ENCODE measurements around the gene LGALS7. TPM values are rescaled to one million over a fixed set of nuclear protein-coding genes. Genes with fewer than 3 reads are reported as not detected.

The LGALS7 gene
- total RNA-seq, 4 donors from 2014 or later: not detected

- H3K9me3 ChIP-seq: no peaks in the 10 kb centered on the region
- TF ChIP-seq, protein P1, sequence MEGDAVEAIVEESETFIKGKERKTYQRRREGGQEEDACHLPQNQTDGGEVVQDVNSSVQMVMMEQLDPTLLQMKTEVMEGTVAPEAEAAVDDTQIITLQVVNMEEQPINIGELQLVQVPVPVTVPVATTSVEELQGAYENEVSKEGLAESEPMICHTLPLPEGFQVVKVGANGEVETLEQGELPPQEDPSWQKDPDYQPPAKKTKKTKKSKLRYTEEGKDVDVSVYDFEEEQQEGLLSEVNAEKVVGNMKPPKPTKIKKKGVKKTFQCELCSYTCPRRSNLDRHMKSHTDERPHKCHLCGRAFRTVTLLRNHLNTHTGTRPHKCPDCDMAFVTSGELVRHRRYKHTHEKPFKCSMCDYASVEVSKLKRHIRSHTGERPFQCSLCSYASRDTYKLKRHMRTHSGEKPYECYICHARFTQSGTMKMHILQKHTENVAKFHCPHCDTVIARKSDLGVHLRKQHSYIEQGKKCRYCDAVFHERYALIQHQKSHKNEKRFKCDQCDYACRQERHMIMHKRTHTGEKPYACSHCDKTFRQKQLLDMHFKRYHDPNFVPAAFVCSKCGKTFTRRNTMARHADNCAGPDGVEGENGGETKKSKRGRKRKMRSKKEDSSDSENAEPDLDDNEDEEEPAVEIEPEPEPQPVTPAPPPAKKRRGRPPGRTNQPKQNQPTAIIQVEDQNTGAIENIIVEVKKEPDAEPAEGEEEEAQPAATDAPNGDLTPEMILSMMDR (IDR thresholded peaks at IDR 0.05): no peak
- no peak for TF ChIP-seq EP300 (IDR thresholded peaks at IDR 0.05)
- TF ChIP-seq POLR2A (IDR thresholded peaks at IDR 0.05; ENCODE audit: low read depth): no peak
- no peak for TF ChIP-seq POLR2AphosphoS5 (IDR thresholded peaks at IDR 0.05)
- WGBS: 91% methylated on average over 12 of the region's 17 CpGs
- peaks cover 66 to 99% (median 93%) of the 10 kb centered on the region in 4 donors for H3K36me3 ChIP-seq
- no peak for DNase-seq (ENCODE audit: extremely low spot score)
- peaks cover 43 to 68% (median 49%) of the 10 kb centered on the region in 4 donors for H3K4me1 ChIP-seq
- peak overlapping the region; percentile 54 to 72 (median 62) for H3K27ac ChIP-seq (replicated peaks in 1 of 4)
- H3K27me3 ChIP-seq: no peaks in the 10 kb centered on the region
- H3K4me3 ChIP-seq: no peak overlapping the region
- intact Hi-C loops (cut with DNase I): no loop called here
These were observed 45.9 kb downstream of the LGALS7 start for GRCh38 chr19:38727306-38727867.

DNA sequence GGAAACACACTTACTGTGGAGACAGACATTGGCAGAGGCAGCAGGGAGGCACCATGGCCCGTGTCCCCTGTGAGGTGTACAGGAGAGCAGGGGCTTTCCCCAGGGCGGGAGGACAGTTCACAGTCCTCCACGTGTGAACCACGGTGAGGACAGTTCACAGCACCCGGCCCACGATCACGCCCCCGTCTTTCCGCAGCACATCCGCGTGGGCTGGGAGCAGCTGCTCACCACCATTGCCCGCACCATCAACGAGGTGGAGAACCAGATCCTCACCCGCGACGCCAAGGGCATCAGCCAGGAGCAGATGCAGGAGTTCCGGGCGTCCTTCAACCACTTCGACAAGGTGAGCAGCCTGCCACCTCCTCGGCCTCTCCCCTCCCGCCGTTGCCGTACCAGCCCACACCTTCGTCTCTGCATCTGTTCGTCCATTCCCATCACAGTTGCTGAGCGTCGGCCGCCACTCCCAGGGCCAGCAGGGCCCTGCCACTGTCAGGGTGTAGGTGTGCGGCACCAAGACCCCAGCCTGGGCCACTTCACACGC is 46.5 kb downstream of the LGALS7 start:
- H3K4me1 ChIP-seq: peaks cover 47 to 69% (median 51%) of the 10 kb centered on the region in 4 donors
- intact Hi-C loops (cut with DNase I): no loop called here

GRCh38 chr19:38726284-38726673 is 47.0 kb downstream of the LGALS7 start:
- WGBS: 87% methylated on average over 6 of the region's 6 CpGs
- Histone ChIP-seq H3K4me1 (peaks cover 49 to 68% (median 54%) of the 10 kb centered on the region in 4 donors), H3K4me3 (no peak overlapping the region), H3K27me3 (no peaks in the 10 kb centered on the region), H3K27ac (replicated peaks in 1 of 4) (peak overlapping the region in 3 of 4 donors; percentile 54 to 72 (median 56)), H3K36me3 (peaks cover 77 to 99% (median 97%) of the 10 kb centered on the region in 4 donors), H3K9me3 (no peaks in the 10 kb centered on the region)
- no peak for DNase-seq (ENCODE audit: extremely low spot score)
- TF ChIP-seq EP300 (IDR thresholded peaks at IDR 0.05) (no peak), POLR2A (IDR thresholded peaks at IDR 0.05; ENCODE audit: low read depth) (no peak), POLR2AphosphoS5 (IDR thresholded peaks at IDR 0.05) (no peak)
- TF ChIP-seq, protein P1 (IDR thresholded peaks at IDR 0.05): no peak
- intact Hi-C loops (cut with DNase I): no loop called here

More for the DNA sequence above, 46.5 kb downstream of the LGALS7 start:
- H3K9me3 ChIP-seq: no peaks in the 10 kb centered on the region
- 89% methylated on average over 7 of the region's 30 CpGs for WGBS
- H3K4me3 ChIP-seq: no peak overlapping the region
- no peak for DNase-seq (ENCODE audit: extremely low spot score)
- H3K36me3 ChIP-seq: peaks cover 72 to 99% (median 97%) of the 10 kb centered on the region in 4 donors
- TF ChIP-seq POLR2AphosphoS5 (IDR thresholded peaks at IDR 0.05): no peak
- no peak for TF ChIP-seq EP300 (IDR thresholded peaks at IDR 0.05)
- TF ChIP-seq, protein P1 (IDR thresholded peaks at IDR 0.05): no peak
- no peak for TF ChIP-seq POLR2A (IDR thresholded peaks at IDR 0.05; ENCODE audit: low read depth)
- no peaks in the 10 kb centered on the region for H3K27me3 ChIP-seq
- peak overlapping the region; percentile 54 to 72 (median 62) for H3K27ac ChIP-seq (replicated peaks in 1 of 4)

DNA sequence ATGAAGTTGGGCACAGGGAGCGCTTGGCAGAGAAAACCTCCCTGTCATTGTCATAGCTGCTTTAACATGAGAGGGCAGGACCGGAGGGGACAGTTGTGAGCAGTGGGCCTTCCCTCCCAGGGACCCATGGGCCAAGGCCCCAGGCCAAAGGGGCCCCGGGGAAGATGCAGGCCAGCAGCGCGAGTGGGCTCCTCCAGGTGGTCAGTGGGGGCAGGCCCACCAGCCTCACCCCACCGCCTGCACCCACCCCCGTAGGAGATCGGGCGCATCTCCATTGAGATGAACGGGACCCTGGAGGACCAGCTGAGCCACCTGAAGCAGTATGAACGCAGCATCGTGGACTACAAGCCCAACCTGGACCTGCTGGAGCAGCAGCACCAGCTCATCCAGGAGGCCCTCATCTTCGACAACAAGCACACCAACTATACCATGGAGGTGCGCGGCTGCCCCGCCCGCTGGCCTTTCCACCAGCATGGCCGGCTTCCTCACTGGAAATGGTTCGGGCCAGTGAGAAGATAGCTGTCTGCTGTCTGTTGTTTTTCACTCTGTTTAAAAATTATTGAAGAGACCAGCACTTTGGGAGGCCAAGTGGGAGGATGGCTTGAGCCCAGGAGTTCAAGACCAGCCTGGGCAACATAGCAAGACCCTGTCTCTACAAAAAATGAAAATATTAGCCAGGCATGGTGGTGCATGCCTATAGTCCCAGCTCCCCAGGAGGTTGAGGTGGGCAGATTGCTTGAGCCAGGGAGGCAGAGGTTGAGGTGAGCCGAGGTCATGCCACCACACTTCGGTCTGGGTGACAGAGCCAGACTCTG is 47.6 kb downstream of the LGALS7 start:
- DNase-seq (ENCODE audit: extremely low spot score): no peak
- Histone ChIP-seq H3K27me3 (no peaks in the 10 kb centered on the region), H3K4me3 (no peak overlapping the region), H3K36me3 (peaks cover 79 to 99% (median 97%) of the 10 kb centered on the region in 4 donors), H3K9me3 (no peaks in the 10 kb centered on the region), H3K27ac (replicated peaks in 1 of 4) (peak overlapping the region; percentile 30 to 98 (median 55)), H3K4me1 (peaks cover 54 to 63% (median 60%) of the 10 kb centered on the region in 4 donors)
- intact Hi-C loops (cut with DNase I): no loop called here
- TF ChIP-seq, protein P1 (IDR thresholded peaks at IDR 0.05): no peak
- no peak for TF ChIP-seq POLR2AphosphoS5 (IDR thresholded peaks at IDR 0.05)
- TF ChIP-seq POLR2A (IDR thresholded peaks at IDR 0.05; ENCODE audit: low read depth): no peak
- TF ChIP-seq EP300 (IDR thresholded peaks at IDR 0.05): no peak
- 95% methylated on average over 8 of the region's 21 CpGs for WGBS
